Measurements from ENCODE around the gene FLOT1. TPM values are rescaled to one million over a fixed set of nuclear protein-coding genes. Genes with fewer than 3 reads are reported as not detected.

Gene FLOT1
- total RNA-seq, 2 experiments from 2014 or later, result 31.6 TPM

DNA sequence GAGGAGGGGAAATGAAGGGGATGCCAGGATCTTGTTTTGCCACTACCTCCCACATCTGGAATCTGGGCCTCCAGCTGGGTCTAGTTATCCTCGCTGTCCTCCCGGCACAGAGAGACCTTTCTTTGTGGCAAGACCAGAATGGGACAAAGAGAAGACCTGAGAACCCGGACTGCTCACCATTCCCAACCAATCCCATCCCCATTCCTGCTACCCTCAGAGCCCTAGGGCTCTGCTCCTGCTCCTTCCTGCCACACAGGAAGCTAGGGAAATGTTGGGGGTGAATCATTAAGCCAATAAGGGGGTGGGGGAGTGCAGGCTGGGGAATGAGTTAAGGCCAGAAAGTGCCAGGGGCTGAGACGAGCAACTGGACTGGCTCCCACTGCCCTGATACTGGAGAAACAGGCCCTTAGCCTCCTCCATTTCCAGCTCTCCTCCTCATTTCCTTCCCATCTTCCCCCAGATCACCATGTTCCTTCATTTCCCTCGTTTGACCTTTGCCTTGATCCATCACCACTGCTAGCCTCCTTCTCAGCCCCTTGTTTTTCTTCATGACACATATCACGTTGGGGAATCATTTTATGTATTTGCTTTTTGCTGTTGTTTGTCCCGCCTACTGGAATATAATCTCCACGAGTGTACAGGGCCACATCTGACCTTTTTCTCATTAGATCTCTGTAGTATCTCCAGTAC is 6.5 kb upstream of the FLOT1 start:
- Mint-ChIP-seq H3K36me3 (ENCODE audit: low read depth) (no peaks in the 10 kb centered on the region), H3K4me3 (no peak overlapping the region), H3K27me3 (no peaks in the 10 kb centered on the region), H3K9me3 (no peaks in the 10 kb centered on the region), H3K27ac (no peak overlapping the region), H3K4me1 (ENCODE audit: low read depth) (peaks cover 20% of the 10 kb centered on the region)
- CTCF ChIA-PET, result no interaction called here
- DNase-seq (no peak), ATAC-seq (ENCODE audit: poor library complexity) (no peak)
- intact Hi-C loops (cut with DNase I, micrococcal nuclease), result loop anchor here in 1 of 2 experiments (10.0 kb wide), 1 partner anchor 336 kb away; no protein-coding TSS in a partner anchor
- Histone ChIP-seq H3K36me3 (ENCODE audit: insufficient read depth, low read length) (no peaks in the 10 kb centered on the region), H3K4me3 (ENCODE audit: low read length) (no peak overlapping the region), H3K27me3 (ENCODE audit: control insufficient read depth in 1 of 2, insufficient read depth in 2 of 2, low read length in 2 of 2) (no peaks in the 10 kb centered on the region), H3K4me1 (ENCODE audit: insufficient read depth, low read length) (peaks cover 10% of the 10 kb centered on the region), H3K27ac (ENCODE audit: low read depth in 1 of 2, low read length in 2 of 2) (no peak overlapping the region), H3K9me3 (ENCODE audit: control insufficient read depth in 1 of 2, insufficient read depth in 1 of 2, low read length in 2 of 2) (no peaks in the 10 kb centered on the region)
- POLR2A ChIA-PET, result interaction anchor here (0.7 kb wide), 1 partner anchor 11 kb away, joined by 3 read pairs; no protein-coding TSS in a partner anchor
- TF ChIP-seq CTCF (IDR thresholded peaks at IDR 0.05), result no peak

- intact Hi-C loops (cut with DNase I, micrococcal nuclease), result loop anchor here in 1 of 2 experiments (10.0 kb wide), 1 partner anchor 337 kb away; no protein-coding TSS in a partner anchor
- Mint-ChIP-seq H3K27me3 (no peaks in the 10 kb centered on the region), H3K4me1 (ENCODE audit: low read depth) (peaks cover 28% of the 10 kb centered on the region), H3K9me3 (no peaks in the 10 kb centered on the region), H3K4me3 (no peak overlapping the region), H3K27ac (no peak overlapping the region), H3K36me3 (ENCODE audit: low read depth) (peaks cover 4% of the 10 kb centered on the region)
- no peak for TF ChIP-seq CTCF (IDR thresholded peaks at IDR 0.05)
- peaks cover 17% of the 10 kb centered on the region for H3K4me1 ChIP-seq (ENCODE audit: insufficient read depth, low read length)
- no peaks in the 10 kb centered on the region for H3K27me3 ChIP-seq (ENCODE audit: control insufficient read depth in 1 of 2, insufficient read depth in 2 of 2, low read length in 2 of 2)
- H3K4me3 ChIP-seq (ENCODE audit: low read length), result no peak overlapping the region
- no peak overlapping the region for H3K27ac ChIP-seq (ENCODE audit: low read depth in 1 of 2, low read length in 2 of 2)
- ATAC-seq (ENCODE audit: poor library complexity) (no peak), DNase-seq (no peak)
- CTCF ChIA-PET, result no interaction called here
- POLR2A ChIA-PET, result interaction anchor here (1.1 kb wide), 1 partner anchor 46 kb away, joined by 3 read pairs; no protein-coding TSS in a partner anchor
- no peaks in the 10 kb centered on the region for H3K9me3 ChIP-seq (ENCODE audit: control insufficient read depth in 1 of 2, insufficient read depth in 1 of 2, low read length in 2 of 2)
- no peaks in the 10 kb centered on the region for H3K36me3 ChIP-seq (ENCODE audit: insufficient read depth, low read length)
Observed at GRCh38 chr6:30747902-30748769, 5.6 kb upstream of the FLOT1 start.

GRCh38 chr6:30747300-30747687 is 4.8 kb upstream of the FLOT1 start:
- intact Hi-C loops (cut with DNase I, micrococcal nuclease), result loop anchor here in 1 of 2 experiments (10.0 kb wide), 1 partner anchor 338 kb away; no protein-coding TSS in a partner anchor
- H3K4me1 Mint-ChIP-seq (ENCODE audit: low read depth), result peaks cover 32% of the 10 kb centered on the region

More at GRCh38 chr6:30747300-30747687, 4.8 kb upstream of the FLOT1 start:
- H3K4me3 Mint-ChIP-seq, result no peak overlapping the region
- CTCF ChIA-PET, result interaction anchor here (0.7 to 1.5 kb wide), 5 partner anchors 10 to 81 kb away, joined by 3 to 5 read pairs (median 3); partner anchors contain the start of gene PPP1R18
- no peak for ATAC-seq (ENCODE audit: poor library complexity)
- Histone ChIP-seq H3K36me3 (ENCODE audit: insufficient read depth, low read length) (no peaks in the 10 kb centered on the region), H3K4me3 (ENCODE audit: low read length) (no peak overlapping the region), H3K4me1 (ENCODE audit: insufficient read depth, low read length) (peaks cover 23% of the 10 kb centered on the region), H3K27me3 (ENCODE audit: control insufficient read depth in 1 of 2, insufficient read depth in 2 of 2, low read length in 2 of 2) (no peaks in the 10 kb centered on the region), H3K9me3 (ENCODE audit: control insufficient read depth in 1 of 2, insufficient read depth in 1 of 2, low read length in 2 of 2) (no peaks in the 10 kb centered on the region), H3K27ac (ENCODE audit: low read depth in 1 of 2, low read length in 2 of 2) (no peak overlapping the region)
- H3K9me3 Mint-ChIP-seq, result no peaks in the 10 kb centered on the region
- DNase-seq, result no peak
- TF ChIP-seq CTCF (IDR thresholded peaks at IDR 0.05), result no peak
- POLR2A ChIA-PET, result interaction anchor here (0.9 to 1.4 kb wide), 5 partner anchors 16 to 63 kb away, joined by 3 to 5 read pairs (median 3); no protein-coding TSS in a partner anchor
- no peaks in the 10 kb centered on the region for H3K27me3 Mint-ChIP-seq
- peaks cover 6% of the 10 kb centered on the region for H3K36me3 Mint-ChIP-seq (ENCODE audit: low read depth)
- no peak overlapping the region for H3K27ac Mint-ChIP-seq

Measured in CD4-positive, alpha-beta T cell (primary cell).